CD4-positive, alpha-beta T cell treated with Interleukin-4 for 4 hours (primary cell): Measurements from ENCODE around the gene EP400.

Experiments used
- DNase-seq: peaks from one replicate; pipeline ENCODE4 v3.0.0-alpha.2; 2020

EP400 gene

DNA sequence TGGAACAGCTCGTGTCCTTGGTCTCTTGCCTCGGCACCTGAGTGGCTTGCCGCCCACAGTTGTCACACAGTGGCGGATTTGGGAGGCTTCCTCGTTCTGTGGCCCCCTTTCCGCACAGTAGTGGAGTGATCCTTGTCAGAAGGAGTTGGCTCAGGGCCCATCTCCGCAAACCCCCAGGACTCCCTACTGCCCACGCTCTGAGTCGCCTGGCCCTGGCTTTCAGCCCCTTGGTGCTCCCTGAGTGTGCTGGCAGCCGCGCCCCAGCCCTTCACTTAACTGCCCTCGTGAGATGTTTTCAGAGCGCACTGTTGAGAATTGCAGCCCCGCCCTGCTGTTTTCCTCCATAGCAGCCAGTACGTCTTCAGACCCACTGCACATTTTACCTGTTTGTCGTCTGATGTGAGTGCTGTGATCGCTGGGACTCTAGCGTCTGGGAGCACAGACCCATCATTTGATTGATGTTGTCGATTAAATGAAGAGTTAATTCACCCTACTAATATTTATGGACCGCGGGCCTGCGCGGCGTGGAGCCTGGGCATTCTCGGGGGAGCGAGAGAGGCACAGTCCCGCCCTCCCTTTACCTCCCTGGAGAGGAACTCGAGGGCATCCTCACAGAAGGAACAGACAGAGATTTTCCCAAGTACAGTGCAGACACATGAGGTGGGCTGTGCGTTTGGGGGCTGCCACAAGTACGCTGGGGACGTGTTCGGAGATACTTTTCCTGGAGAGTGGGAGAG is 102.6 kb downstream of the EP400 start:
- no peak for DNase-seq

DNA sequence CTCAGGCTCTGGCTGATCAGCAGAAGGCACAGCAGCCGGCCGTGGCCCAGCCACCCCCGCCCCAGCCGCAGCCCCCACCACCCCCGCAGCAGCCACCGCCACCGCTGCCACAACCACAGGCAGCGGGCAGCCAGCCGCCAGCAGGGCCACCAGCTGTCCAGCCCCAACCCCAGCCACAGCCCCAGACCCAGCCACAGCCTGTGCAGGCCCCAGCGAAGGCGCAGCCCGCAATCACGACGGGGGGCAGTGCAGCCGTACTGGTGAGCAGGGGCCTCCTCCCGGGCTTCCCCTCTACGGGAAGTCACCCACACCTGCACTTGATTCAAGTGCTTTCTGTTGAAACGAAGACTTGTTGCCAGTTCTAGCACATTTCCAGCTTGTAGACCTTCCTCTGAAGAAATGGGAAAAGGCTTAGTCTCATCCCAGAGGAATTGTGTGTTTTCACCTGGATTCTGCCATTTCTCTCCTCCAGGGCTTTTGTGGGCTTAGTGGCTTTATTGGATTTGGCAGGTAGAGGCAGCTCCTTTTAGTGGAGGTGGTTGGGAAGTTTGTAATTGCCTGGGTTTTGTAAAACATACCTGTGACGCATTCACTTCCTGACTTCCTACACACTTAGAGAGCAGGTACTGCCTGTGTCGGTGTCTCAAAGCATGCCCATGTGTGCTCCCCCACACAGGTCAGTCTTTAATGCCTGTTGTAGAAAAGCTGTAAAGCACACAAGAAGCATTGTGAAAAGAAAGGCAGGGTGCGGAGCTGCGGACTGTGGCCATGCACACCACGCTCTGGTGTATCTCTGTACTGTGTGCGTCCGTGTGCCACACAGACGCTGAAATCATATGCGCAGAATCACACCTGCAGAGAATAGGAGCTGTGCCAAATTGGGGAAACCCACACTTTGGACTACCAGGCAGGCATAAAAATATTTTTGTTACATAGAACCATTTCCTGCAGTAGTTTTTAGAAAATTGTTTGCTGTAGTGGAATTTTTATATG is 103.9 kb downstream of the EP400 start:
- DNase-seq, result no peak

DNA sequence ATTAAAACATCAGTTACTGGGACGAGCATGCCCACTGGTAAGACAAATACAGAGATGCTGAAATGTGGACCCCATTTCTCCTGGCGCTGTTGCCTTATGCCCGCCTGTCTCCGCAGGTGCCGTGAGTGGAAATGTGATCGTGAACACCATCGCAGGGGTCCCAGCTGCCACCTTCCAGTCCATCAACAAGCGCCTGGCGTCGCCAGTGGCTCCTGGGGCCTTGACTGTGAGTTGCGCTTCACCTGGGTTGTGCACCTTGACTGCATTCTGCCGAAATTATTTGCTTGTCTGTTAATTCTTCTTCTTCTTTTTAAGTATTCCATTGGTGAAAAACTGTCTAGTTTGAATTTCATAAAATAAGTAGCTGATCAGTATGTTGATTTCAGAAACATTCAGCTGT is 105.2 kb downstream of the EP400 start:
- no peak for DNase-seq

DNA sequence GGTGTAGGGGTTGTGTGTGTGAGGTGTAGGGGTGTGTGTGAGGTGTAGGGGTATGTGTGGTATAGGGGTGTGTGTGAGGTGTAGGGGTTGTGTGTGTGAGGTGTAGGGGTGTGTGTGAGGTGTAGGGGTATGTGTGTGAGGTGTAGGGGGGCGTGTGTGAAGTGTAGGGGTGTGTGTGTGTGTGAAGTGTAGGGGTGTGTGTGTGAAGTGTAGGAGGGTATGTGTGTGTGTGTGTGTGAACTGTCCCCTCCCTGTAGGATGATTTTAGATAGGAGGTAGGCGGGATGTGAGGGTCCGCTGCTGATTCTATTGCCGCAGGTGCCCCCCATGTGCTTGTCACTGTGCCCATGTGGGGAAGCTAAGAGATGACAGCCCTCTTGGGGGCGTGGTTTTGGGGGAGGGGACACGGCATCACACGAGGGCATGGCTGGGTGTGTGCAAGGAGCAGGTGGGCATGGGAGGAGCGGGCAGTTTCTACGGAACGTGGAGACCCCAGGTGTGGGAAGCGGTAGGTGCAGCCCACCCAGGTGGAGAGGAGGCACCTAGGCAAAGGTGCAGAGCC is 105.9 kb downstream of the EP400 start:
- no peak for DNase-seq

DNA sequence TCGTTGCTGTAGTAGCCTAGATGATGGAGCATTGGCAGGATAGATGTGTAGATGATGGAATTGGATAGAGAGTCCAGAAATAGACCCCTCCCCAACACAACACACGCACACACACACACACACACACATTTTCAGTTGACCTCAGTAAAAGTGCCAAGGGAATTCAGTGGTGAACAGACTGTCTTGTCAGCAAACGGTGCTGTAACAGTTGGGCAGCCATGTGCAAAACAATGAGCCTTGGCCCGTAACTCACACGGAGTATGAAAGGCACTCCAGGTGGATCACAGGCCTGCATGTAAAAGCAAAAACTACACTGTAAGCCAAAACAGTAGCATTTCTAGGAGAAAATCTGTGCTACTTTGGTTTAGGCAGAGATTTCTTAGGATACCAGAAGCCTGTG is 106.6 kb downstream of the EP400 start:
- no peak for DNase-seq

DNA sequence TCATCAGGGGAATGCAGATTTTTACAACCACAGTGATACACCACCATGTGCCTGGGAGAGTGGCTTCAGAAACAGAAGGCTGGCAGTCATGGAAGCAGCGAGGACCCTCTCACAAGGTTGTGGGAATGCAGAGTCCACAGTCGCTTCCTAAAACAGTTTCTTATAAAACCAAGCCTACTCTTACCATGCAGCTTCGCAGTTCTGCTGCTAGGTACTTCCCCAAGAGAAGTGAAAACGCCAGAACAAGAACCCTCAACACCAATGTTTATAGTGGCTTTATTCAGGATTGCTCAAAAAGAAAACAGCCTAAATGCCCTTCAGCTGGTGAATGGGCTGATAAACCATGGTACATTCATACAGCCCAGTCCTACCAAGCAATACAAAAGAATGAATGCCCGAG is 107.2 kb downstream of the EP400 start:
- no peak for DNase-seq

DNA sequence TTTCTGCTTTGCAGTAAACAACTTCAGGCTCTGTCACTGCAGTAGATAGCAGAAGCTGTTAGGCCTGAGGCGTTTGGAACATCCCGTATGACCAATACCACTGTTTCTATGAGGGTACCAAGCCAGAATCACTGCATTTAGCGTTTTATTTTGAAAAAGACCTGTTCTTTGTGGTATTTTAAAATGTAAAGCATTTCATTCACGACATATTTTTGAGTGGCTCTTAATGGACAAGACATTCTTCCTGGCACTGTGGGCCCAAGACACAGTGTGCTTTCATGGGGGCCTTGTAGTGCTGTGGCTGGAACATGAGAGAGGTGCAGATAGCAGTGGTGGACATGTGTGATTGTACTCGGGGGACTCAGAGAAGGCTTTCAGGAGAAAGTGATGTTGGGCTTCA is 107.9 kb downstream of the EP400 start:
- no peak for DNase-seq

DNA sequence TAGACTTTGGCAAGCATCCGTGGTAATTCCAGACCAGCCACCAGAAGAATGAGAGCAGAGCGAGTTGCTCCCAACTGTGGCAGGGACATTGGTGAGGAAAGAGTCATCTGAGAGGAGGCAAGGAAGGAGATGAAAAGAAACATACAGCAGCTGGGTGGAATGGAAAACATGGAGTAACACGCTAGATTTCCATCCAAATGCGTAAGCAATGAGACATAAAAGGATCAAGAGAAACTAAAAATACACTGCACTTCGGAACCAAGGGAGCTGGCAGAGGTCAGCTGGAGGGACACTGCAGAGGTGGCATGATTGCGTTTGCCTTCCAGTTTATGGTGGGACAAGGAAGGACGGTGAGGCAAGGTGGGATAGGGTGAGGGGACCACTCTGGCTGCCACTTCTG is 111.5 kb downstream of the EP400 start:
- DNase-seq, result no peak

DNA sequence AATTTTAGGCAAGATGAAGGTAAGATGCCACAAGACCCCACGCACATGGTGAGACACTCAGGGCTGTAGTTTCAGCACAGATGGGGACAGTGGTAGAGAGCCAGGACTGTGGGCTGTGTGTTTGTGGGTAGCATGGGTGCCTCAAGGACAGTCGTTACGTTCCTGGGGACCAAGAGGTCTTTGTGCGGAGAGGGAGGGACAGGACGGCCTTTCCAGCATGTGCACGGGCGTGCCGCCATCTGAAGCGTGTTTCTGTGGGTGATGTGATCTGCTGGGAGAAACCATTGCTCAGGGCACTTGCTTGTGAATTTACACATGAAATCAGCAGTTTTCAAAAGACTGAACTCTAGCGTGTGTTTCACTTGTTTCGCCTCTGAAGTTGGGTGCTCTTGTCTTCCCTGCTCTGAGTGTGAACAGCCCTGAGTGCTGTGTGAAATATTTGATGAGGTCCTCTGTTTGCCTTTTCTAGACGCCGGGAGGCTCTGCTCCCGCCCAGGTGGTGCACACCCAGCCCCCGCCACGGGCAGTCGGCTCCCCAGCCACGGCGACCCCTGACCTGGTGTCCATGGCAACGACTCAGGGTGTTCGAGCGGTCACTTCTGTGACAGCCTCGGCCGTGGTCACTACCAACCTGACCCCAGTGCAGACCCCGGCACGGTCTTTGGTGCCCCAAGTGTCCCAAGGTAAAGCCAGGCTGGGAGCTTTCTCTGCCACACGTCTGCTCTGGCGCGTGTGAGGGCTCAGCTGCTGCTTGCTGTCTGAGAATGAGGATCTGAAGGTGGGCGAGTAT is 112.1 kb downstream of the EP400 start:
- no peak for DNase-seq

DNA sequence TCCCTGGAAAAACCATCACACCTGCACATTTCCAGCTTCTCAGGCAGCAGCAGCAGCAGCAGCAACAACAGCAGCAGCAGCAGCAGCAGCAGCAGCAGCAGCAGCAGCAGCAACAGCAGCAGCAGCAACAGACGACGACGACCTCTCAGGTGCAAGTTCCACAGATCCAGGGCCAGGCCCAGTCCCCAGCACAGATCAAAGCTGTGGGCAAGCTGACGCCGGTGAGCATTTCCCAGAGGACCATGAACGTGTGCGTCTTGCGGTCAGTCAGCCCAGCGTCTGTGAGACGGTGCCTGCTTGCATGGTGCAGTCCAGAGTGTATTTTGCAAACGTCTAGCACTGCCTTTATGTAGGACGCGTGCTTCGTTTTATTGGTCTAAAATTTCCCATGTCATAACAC is 112.7 kb downstream of the EP400 start:
- DNase-seq, result no peak

DNA sequence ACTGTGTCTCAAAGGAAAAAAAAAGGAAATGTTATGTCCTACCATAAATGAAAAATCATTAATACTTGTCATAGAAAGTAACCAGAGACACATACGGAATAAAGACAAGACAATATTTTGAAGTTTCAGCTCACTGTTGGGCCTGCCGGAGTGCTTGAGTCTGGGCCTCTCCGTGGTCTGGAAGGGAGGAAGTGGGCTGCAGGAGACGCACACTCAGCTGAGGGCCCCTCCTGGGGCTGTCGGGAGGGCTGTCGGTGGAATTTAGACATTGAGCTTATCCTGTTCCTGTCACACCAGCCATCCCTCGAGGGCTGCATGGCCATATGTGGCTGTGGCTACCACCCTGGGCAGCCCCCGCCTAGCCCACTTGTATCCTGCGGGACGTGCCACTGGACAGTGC is 113.7 kb downstream of the EP400 start:
- no peak for DNase-seq

DNA sequence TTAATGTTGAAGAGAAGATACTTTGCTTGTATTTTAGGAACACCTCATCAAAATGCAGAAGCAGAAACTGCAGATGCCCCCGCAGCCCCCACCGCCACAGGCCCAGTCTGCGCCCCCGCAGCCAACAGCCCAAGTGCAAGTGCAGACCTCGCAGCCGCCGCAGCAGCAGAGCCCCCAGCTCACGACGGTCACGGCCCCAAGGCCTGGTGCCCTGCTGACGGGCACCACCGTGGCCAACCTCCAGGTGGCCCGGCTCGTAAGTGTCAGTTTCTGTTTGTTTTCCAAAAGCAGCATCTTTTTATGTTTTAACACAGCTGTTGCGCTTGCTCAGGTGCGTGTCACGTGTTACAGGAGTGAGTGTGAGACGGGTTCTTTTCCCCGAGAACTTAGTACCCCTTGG is 114.9 kb downstream of the EP400 start:
- DNase-seq, result no peak

DNA sequence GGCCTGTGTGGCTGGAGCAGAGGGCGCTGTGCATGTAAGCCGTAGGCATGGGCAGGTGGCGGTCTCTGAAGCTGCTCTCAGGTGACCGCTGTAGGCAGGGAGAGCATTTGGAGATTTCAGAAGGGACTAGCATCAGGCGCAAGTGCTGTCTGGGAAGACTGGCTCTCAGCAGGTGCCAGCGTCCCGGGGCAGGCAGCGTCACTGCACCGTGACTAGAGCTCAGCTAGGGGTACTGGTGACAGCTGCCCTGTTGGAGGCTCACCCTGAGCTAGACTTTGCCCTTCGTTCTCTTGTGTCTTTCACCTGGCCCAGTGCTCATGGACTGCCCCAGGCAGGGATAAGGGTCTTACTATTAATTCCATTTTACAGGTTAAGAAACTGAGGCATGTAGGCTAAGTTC is 115.5 kb downstream of the EP400 start:
- no peak for DNase-seq

DNA sequence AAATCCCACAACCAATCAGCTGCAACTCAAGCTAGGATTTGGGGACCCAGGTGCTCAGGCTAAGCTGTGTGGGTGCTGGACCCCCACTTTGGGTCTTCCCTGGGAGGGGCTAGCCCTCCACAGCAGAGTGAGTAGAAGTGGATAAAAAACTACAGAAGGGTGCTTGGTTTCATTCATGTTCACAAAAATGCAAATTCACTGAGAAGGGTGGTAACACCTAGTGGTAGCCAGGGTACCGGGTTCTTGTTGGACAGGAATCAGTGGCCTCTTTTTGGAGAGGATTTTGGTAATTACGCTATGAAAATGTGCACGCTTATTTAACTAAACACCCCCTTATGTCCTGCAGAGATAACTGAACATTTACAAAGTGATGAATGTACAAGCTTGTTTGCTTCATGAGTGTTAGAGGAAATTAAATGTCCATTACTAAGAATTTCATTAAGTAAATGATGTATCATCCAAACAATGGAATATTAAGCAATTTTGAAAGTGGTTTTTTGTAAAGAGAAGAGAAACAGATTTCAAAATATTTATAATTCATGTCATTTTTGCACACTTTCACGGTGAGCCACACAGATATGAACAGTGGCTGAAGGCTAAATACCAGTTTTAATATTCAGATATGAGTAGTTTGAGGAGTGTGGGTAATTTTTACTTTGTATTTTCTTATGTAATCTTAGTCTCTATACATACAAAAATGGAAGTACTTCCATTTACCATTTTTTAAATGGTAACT is 116.0 kb downstream of the EP400 start:
- DNase-seq, result no peak

DNA sequence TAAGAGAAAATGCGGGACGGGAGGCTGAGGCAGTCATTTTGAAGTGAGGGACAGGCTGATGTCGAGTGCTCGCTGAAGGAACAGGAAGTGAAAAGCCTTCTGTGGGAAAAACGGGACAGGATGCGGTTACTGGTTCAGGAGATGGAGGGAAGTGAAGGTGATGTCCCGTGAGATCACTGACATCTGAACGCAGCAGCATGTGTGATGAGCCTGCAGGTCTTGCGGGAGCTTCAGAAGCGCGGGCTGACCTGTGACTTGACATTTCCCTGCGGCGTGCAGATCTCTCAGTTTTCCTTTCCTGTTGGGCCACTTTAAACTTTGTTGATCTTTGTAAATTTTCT is 116.6 kb downstream of the EP400 start:
- peak; percentile 34 for DNase-seq

DNA sequence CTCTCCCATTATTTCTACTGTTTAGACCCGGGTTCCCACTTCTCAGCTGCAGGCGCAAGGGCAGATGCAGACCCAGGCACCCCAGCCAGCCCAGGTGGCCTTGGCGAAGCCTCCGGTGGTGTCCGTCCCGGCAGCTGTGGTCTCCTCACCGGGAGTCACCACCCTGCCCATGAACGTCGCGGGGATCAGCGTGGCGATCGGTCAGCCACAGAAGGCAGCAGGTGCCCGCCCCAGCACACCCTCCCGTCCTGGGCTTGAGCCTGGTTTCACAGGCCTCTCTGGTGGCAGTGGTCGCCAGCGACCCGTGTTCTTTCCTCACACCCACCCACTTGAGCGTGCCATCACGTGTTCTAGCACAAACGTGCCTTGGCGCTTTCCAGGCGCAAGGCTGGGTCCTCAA is 117.0 kb downstream of the EP400 start:
- no peak for DNase-seq

DNA sequence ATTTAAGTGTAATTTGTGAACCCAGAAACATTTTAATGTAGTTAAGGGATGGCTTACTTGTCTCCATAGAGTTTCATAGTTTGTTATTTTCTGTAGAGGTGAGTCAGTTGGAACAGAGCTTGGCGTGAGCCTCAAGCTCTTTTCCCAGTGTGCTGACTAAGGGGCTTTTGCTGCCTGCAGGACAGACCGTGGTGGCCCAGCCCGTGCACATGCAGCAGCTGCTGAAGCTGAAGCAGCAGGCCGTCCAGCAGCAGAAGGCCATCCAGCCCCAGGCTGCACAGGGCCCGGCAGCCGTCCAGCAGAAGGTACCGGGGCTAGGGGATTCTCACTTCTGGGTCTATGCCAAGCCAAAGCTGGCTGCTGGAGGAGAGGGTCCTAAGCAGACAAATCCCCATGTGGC is 117.4 kb downstream of the EP400 start:
- DNase-seq, result no peak

DNA sequence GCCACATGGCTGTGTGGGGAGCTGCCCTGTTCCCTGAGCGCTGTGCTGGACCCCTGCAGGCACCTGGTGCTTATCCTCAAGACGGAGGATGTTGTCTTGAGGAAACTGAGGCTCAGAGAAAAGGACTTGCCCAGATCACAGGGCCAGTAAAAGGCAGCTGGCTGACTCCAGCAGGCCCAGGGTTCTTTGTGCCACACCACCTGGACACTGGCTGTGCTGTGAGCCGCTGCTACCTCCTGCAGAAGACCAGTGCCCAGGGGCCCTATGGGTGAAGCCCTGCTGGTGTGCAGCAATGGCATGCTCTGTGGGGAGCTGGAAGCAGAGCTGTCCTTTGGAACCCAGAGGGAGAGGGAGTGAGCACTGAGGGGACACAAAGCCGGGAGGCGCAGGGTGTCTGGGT is 118.5 kb downstream of the EP400 start:
- DNase-seq, result no peak

DNA sequence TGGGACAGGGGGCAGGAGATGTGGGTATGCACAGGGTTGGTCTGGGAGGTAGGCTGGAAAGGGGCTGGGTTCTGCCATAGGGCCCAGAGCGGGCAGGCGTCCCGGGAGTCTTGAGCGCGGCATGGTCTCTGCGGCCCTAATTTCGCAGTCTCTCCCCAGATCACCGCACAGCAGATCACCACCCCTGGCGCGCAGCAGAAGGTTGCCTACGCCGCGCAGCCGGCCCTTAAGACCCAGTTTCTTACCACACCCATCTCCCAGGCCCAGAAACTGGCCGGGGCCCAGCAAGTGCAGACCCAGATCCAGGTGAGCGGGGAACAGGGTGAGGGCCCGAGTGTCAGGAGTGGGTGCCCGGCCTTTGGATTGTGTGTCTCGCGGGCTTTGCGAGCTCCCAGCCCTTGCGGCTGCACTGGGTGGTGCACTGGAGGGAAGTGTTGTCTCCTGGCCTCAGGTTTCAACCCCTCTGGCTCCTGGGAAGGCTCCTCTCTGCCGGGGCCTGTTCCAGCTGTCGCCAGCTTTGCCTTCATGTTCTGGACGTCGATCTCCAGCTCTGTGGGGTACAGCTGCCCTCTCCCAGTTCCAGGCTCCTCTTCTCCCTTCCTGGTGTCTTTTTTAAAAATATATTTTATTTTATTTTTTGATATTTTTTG is 119.7 kb downstream of the EP400 start:
- DNase-seq, result no peak

DNA sequence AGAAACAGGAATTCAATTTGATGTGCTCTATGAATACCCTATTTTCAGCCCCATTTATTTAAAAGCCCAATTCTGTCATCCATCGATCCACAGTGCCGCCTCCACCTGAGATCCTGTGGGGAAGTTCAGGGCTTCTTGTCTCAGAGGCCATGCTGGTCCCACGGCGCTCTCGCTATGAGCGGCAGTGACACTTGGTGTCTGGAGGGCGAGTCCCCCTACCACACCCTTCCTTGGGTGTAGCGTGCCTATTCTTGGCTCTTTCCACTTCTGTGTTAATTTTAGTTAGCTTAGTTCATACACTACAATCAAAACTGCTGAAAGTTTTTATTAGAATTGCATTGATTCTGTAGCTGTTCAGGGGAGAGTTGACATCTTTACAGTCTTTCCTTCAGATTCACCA is 120.6 kb downstream of the EP400 start:
- DNase-seq, result no peak

DNA sequence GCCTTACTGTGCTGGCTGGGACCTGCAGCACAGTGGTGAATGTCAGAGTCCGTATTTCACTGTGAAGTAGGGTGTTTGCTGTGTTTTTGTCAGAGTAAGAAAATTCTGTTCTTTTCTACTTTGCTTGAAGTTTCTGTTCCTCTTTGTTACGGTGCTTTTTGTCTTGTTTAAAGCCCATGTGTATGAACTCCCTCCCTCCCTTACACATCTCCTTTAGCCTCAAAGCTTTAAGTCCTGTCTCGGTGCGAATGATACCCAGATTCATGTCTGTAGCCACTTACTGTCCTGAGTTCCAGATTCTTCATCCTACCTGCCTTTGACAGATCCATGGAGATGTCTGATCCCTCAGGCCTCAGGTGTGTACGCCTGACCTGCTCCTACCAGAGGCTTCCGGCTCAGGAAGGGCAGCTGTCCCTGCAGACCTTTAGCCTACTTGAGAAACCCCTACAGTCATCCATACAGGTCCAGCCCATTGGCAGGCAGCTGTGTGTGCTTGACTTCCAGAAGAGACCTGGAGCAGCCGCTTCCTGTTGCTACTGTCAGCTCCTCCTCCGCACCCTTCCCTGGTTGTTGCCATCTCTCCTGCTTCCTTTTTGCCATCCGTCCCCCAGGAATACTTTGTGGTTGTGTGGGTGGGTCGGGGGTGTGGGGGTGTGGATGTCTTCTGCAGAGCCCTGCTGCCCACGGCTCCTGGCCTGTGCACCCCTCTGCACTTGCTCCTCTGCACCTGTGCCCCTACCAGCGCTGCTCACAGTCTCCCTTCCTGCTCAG is 121.5 kb downstream of the EP400 start:
- DNase-seq, result no peak
